GM12872 (cell line): ENCODE data around the gene DOP1B.
A peak's percentile ranks its signal among the peaks of the same experiment; 100 is the strongest.

ENCODE experiments used
- CTCF ChIP-seq: IDR thresholded peaks from 3 replicates; pipeline ENCODE4 v1.5.1; 2011; ENCODE audit warnings: low read depth, mild to moderate bottlenecking, low read length, moderate library complexity; ENCODE audit not compliant: insufficient read depth

DOP1B gene

GRCh38 chr21:36120304-36120888 lies 36.2 kb upstream of the DOP1B start:
- TF ChIP-seq CTCF: no peak

GRCh38 chr21:36122977-36123376 lies 33.6 kb upstream of the DOP1B start:
- peak; percentile 34; the same call in 1 of the 3 replicates for TF ChIP-seq CTCF

GRCh38 chr21:36124395-36124794 lies 32.2 kb upstream of the DOP1B start:
- no peak for TF ChIP-seq CTCF

- peak; percentile 95 for TF ChIP-seq CTCF
Observed at GRCh38 chr21:36125512-36126207, 31.0 kb upstream of the DOP1B start.

- TF ChIP-seq CTCF: no peak
Observed at GRCh38 chr21:36126208-36126565, 30.4 kb upstream of the DOP1B start.

- no peak for TF ChIP-seq CTCF
Observed at GRCh38 chr21:36126621-36127110, 30.0 kb upstream of the DOP1B start.

- TF ChIP-seq CTCF: no peak
Observed at GRCh38 chr21:36127250-36127904, 29.2 kb upstream of the DOP1B start.
